Measurements from ENCODE around the gene ALDH3B1.

DNA sequence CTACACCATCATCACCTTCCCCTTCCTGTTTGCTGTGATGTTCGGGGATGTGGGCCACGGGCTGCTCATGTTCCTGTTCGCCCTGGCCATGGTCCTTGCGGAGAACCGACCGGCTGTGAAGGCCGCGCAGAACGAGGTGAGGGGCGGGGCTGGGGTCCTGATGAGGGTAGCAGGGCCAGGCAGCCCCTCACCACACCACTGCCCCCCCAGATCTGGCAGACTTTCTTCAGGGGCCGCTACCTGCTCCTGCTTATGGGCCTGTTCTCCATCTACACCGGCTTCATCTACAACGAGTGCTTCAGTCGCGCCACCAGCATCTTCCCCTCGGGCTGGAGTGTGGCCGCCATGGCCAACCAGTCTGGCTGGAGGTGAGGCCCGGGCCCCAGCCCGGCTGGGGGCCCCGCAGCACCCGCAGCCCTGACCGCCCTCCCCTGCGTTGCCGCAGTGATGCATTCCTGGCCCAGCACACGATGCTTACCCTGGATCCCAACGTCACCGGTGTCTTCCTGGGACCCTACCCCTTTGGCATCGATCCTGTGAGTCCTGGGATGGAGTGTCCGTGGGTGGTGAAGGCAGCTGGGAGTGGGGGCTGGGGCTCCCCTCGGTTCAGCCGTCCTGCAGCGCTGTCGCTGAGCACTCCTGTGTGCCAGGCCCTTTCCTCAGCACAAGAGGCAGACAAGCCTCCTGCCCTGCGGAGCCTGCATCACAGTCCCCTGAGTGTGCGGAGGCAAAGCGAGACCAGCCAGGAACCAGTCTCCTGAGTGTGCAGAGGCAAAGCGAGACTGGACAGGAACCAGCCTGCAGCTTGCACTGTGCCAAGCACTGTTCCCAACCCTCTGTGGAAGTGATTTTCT is 37.5 kb downstream of the ALDH3B1 start:
- TF ChIP-seq, protein P1, sequence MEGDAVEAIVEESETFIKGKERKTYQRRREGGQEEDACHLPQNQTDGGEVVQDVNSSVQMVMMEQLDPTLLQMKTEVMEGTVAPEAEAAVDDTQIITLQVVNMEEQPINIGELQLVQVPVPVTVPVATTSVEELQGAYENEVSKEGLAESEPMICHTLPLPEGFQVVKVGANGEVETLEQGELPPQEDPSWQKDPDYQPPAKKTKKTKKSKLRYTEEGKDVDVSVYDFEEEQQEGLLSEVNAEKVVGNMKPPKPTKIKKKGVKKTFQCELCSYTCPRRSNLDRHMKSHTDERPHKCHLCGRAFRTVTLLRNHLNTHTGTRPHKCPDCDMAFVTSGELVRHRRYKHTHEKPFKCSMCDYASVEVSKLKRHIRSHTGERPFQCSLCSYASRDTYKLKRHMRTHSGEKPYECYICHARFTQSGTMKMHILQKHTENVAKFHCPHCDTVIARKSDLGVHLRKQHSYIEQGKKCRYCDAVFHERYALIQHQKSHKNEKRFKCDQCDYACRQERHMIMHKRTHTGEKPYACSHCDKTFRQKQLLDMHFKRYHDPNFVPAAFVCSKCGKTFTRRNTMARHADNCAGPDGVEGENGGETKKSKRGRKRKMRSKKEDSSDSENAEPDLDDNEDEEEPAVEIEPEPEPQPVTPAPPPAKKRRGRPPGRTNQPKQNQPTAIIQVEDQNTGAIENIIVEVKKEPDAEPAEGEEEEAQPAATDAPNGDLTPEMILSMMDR (IDR thresholded peaks at IDR 0.05; ENCODE audit: extremely low read depth in 1 of 2, insufficient read depth in 1 of 2, low read depth in 1 of 2, low read length in 2 of 2) = no peak
- no peak for TF ChIP-seq POLR2A (IDR thresholded peaks at IDR 0.05; ENCODE audit: low read depth, low read length)
- no peak for TF ChIP-seq EZH2 (IDR thresholded peaks at IDR 0.05; ENCODE audit: borderline replicate concordance, low read depth, low read length, severe bottlenecking)
- no peak for TF ChIP-seq POLR2AphosphoS5 (IDR thresholded peaks at IDR 0.05; ENCODE audit: insufficient read depth, low read depth, low read length)
- TF ChIP-seq, protein P2, sequence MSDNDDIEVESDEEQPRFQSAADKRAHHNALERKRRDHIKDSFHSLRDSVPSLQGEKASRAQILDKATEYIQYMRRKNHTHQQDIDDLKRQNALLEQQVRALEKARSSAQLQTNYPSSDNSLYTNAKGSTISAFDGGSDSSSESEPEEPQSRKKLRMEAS (IDR thresholded peaks at IDR 0.05; ENCODE audit: insufficient read depth, insufficient read length) = no peak
- TF ChIP-seq JUN (IDR thresholded peaks at IDR 0.05; ENCODE audit: borderline replicate concordance, insufficient read depth, insufficient read length, low read depth) = no peak
- no peak for TF ChIP-seq GATA2 (IDR thresholded peaks at IDR 0.05; ENCODE audit: insufficient read depth, insufficient read length, low read depth, low read length)
- no peak for TF ChIP-seq MYC (IDR thresholded peaks at IDR 0.05; ENCODE audit: low read depth, low read length)
- TF ChIP-seq FOS (IDR thresholded peaks at IDR 0.05; ENCODE audit: borderline replicate concordance, insufficient read depth, low read length) = no peak

Data from endothelial cell of umbilical vein (primary cell).